IPS DF 6.9 (cell line): ENCODE measurements around the gene PRDX5.

Experiments
- DNase-seq: peaks from one replicate; pipeline ENCODE4 v3.0.0-alpha.2; 2013; ENCODE audit warnings: low read depth, low spot score
- H3K27ac ChIP-seq: one replicate; pipeline ENCODE4 v1.5.1; 2013; ENCODE audit warnings: low read length, control low read depth
- H3K27me3 ChIP-seq: 2 replicates; pipeline ENCODE4 v1.6.1; 2013; ENCODE audit warnings: mild to moderate bottlenecking, low read length; ENCODE audit not compliant: control insufficient read depth, insufficient read depth
- H3K36me3 ChIP-seq: 2 replicates; pipeline ENCODE4 v1.6.1; 2013; ENCODE audit warnings: low read length; ENCODE audit not compliant: control insufficient read depth, insufficient read depth
- H3K4me1 ChIP-seq: 2 replicates; pipeline ENCODE4 v1.6.1; 2013; ENCODE audit warnings: low read length; ENCODE audit not compliant: control insufficient read depth, insufficient read depth
- H3K4me3 ChIP-seq: 2 replicates; pipeline ENCODE4 v1.5.1; 2013; ENCODE audit warnings: mild to moderate bottlenecking, low read length
- H3K9me3 ChIP-seq: 2 replicates; pipeline ENCODE4 v1.6.1; 2013; ENCODE audit warnings: low read length, inconsistent platforms; ENCODE audit not compliant: control insufficient read depth, insufficient read depth
- WGBS: extraction: QIAGEN DNeasy Blood & Tissue Kit; methylation state at CpG from one replicate; pipeline ENCODE4 v1.1.7; 2013; ENCODE audit warnings: mixed read lengths, missing lambda C conversion rate; ENCODE audit not compliant: insufficient read length, insufficient coverage; 5-methylcytosine and 5-hydroxymethylcytosine counted together

Gene PRDX5

DNA sequence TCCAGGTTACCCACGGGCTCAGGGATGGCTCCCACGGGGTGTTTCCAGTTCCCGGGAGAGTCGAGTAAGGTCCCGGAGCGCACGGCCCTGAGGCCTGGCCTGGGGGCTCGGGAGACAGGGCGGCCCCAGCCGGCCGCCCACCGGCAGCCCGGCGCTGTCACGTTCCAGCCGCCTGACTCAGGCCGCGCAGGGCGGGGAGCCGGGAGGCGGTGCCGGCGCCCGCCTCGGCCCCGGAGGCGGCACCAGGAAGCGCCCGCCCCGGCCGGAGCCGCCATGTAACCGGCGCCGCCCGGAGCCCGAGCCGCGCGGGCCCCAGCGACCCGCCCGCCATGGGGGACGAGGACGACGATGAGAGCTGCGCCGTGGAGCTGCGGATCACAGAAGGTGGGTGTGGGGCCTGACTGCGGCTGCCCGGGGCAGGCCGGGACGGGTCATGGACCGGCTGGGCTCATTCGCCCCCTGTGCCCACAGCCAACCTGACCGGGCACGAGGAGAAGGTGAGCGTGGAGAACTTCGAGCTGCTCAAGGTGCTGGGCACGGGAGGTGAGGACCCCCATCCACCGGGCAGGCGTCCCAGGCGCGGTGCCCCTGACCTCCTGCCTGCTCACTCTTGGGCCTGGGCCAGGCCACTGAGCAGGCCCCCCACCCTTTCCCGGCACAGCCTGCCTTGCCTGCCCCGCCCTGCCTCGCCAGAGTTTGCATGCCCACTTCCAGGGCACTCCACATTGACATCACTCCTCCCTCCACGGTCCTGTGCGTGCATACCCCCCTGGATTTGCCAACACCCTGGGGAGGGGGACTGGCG lies 41.2 kb downstream of the PRDX5 start, which contains the start of gene RPS6KA4:
Gene RPS6KA4, plus strand, starts transcription at position 256 of the 805 bp plus-strand sequence. Its CDS starts 74 bp downstream, at position 330.
- H3K9me3 ChIP-seq = no peaks in the 10 kb centered on the region
- no peaks in the 10 kb centered on the region for H3K27me3 ChIP-seq
- peak within 1 kb of the TSS; percentile 81 for H3K4me3 ChIP-seq
- peaks cover 3% of the 10 kb centered on the region for H3K36me3 ChIP-seq
- DNase-seq = no peak
- H3K4me1 ChIP-seq = peaks cover 13% of the 10 kb centered on the region
- H3K27ac ChIP-seq = no peak within 1 kb of the TSS
- no CpG with 5 or more reads among the region's 70 CpGs for WGBS

DNA sequence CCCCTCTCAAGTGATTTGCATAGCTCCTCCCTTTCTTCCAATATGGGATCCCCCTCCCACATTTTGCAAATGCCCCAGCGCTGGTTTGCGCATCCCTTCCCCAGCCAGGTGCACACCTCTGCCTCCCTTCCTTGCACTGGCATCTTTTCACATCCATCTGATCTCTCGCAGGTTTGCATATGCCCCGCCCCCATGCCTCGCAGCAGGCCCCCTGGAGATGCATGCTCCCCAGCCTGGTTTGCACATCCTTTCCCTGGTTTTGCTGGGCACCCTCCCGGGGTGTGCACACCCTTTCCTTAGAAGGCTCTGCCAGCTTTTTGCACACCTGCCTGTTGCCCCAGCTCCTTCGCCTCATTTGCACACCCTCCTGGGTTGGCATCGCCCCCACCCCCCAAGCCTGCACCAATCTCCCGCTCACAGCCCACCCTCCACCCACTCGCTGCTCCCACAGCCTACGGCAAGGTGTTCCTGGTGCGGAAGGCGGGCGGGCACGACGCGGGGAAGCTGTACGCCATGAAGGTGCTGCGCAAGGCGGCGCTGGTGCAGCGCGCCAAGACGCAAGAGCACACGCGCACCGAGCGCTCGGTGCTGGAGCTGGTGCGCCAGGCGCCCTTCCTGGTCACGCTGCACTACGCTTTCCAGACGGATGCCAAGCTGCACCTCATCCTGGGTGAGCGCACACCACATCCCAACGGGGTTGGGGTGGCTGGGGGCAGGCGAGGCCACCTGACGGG lies 42.0 kb downstream of the PRDX5 start:
- H3K36me3 ChIP-seq = peaks cover 3% of the 10 kb centered on the region
- no peak for DNase-seq
- no CpG with 5 or more reads among the region's 38 CpGs for WGBS

DNA sequence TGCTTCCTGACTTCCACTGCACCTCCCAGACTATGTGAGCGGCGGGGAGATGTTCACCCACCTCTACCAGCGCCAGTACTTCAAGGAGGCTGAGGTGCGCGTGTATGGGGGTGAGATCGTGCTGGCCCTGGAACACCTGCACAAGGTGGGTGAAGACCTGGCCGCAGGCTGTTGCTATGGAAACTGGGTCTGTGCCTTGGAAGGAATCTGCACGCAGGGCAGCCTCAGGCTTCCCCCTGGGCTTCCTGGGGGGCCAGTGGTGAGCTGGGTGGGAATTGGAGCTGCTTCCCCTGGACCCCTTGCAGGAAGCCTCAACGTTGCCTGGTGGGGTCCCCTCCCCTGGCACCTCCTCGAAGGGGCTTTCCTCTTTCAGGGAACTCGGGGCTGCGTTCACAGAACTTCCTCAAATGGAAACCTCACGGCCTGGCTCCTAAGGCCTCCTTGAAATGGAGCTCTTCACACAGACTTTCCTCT lies 42.6 kb downstream of the PRDX5 start:
- Histone ChIP-seq H3K9me3 (no peaks in the 10 kb centered on the region), H3K4me1 (peaks cover 8% of the 10 kb centered on the region), H3K4me3 (no peak overlapping the region), H3K27ac (no peak overlapping the region), H3K36me3 (peaks cover 7% of the 10 kb centered on the region), H3K27me3 (no peaks in the 10 kb centered on the region)
- no peak for DNase-seq
- no CpG with 5 or more reads among the region's 13 CpGs for WGBS

More for the DNA sequence above, 42.0 kb downstream of the PRDX5 start:
- peak overlapping the region; percentile 81; the same call in 1 of the 2 replicates for H3K4me3 ChIP-seq
- no peaks in the 10 kb centered on the region for H3K9me3 ChIP-seq
- H3K27me3 ChIP-seq = no peaks in the 10 kb centered on the region
- no peak overlapping the region for H3K27ac ChIP-seq
- peaks cover 10% of the 10 kb centered on the region for H3K4me1 ChIP-seq

- peaks cover 8% of the 10 kb centered on the region for H3K4me1 ChIP-seq
- no CpG with 5 or more reads among the region's 18 CpGs for WGBS
- no peak overlapping the region for H3K4me3 ChIP-seq
- H3K36me3 ChIP-seq = peaks cover 7% of the 10 kb centered on the region
- no peaks in the 10 kb centered on the region for H3K27me3 ChIP-seq
- DNase-seq = no peak
- H3K27ac ChIP-seq = no peak overlapping the region
- H3K9me3 ChIP-seq = no peaks in the 10 kb centered on the region
These were observed 43.7 kb downstream of the PRDX5 start for GRCh38 chr11:64361659-64362058.

DNA sequence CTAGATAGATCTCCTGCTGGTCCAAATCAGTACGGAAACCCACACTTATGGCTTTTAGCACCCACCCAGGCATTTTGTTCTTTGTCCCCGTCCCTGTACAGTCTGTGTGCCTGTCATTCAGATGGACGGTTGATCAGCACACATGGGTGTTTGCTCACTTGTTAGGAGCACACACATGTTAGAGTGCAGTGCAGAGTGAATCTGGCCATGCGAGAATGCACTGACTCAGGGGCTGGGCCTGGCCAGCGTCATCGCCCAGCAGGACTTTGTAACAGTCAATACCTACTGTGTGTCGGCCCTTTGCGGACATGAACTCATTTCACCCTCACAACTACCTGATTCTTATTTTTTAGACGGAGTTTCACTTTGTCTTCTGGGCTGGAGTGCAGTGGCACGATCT lies 44.4 kb downstream of the PRDX5 start:
- no peaks in the 10 kb centered on the region for H3K9me3 ChIP-seq
- H3K36me3 ChIP-seq = peaks cover 7% of the 10 kb centered on the region
- no CpG with 5 or more reads among the region's 10 CpGs for WGBS
- no peak overlapping the region for H3K4me3 ChIP-seq
- H3K4me1 ChIP-seq = peaks cover 8% of the 10 kb centered on the region
- no peak for DNase-seq
- H3K27me3 ChIP-seq = no peaks in the 10 kb centered on the region
- H3K27ac ChIP-seq = no peak overlapping the region

DNA sequence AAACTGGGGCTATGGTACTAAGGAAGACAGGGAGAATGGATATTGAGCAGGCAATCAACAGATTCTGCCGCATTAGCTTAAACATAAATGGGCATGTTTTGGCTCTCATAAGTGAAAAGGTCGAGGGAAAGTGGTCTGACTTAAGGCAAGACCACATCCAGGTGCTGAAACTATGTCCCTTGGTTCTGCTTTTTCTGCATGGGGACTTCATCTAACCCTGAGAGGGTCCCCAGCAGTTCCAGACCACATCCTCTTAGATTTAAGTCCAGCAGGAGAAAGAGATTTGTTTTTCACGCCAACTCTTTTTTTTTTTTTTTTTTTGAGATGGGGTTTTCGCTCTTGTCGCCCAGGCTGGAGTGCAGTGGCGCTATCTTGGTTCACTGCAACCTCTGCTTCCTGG lies 46.5 kb downstream of the PRDX5 start:
- H3K27ac ChIP-seq = no peak overlapping the region
- no peaks in the 10 kb centered on the region for H3K9me3 ChIP-seq
- peaks cover 7% of the 10 kb centered on the region for H3K4me1 ChIP-seq
- H3K27me3 ChIP-seq = no peaks in the 10 kb centered on the region
- WGBS = no CpG with 5 or more reads among the region's 6 CpGs
- no peak overlapping the region for H3K4me3 ChIP-seq
- peaks cover 7% of the 10 kb centered on the region for H3K36me3 ChIP-seq
- no peak for DNase-seq

- Histone ChIP-seq H3K4me3 (no peak overlapping the region), H3K27me3 (no peaks in the 10 kb centered on the region), H3K9me3 (no peaks in the 10 kb centered on the region), H3K4me1 (peaks cover 4% of the 10 kb centered on the region), H3K27ac (no peak overlapping the region), H3K36me3 (peaks cover 7% of the 10 kb centered on the region)
- no peak for DNase-seq
- no CpG with 5 or more reads among the region's 4 CpGs for WGBS
These were observed 47.0 kb downstream of the PRDX5 start for GRCh38 chr11:64364911-64365310.

DNA sequence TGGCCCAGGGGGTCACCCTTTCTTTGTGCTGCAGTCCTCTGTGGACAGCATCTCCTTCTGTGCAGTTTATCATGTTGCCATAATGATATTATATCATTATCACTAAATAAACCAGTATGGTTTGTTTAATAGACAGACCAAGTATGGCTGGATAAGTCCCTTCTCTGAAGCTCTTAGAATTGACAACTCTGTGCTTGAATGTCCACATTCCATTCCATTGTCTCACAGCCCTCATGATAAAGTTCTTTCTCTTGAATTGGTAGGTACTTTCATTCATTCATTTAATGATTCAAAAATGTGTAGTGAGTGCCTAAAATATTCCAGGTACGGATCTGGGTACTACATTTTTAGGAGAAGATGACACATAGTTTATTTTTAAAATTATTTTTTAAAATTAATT lies 48.8 kb downstream of the PRDX5 start:
- Histone ChIP-seq H3K27me3 (no peaks in the 10 kb centered on the region), H3K36me3 (peaks cover 7% of the 10 kb centered on the region), H3K4me1 (no peaks in the 10 kb centered on the region), H3K27ac (no peak overlapping the region), H3K9me3 (no peaks in the 10 kb centered on the region), H3K4me3 (no peak overlapping the region)
- no CpG with 5 or more reads among the region's 1 CpG for WGBS
- DNase-seq = no peak

- no peaks in the 10 kb centered on the region for H3K4me1 ChIP-seq
- H3K4me3 ChIP-seq = no peak overlapping the region
- no peaks in the 10 kb centered on the region for H3K27me3 ChIP-seq
- H3K27ac ChIP-seq = no peak overlapping the region
- no CpG with 5 or more reads among the region's 46 CpGs for WGBS
- peaks cover 4% of the 10 kb centered on the region for H3K36me3 ChIP-seq
- no peaks in the 10 kb centered on the region for H3K9me3 ChIP-seq
- DNase-seq = no peak
These were observed 50.2 kb downstream of the PRDX5 start for GRCh38 chr11:64367931-64368672.

DNA sequence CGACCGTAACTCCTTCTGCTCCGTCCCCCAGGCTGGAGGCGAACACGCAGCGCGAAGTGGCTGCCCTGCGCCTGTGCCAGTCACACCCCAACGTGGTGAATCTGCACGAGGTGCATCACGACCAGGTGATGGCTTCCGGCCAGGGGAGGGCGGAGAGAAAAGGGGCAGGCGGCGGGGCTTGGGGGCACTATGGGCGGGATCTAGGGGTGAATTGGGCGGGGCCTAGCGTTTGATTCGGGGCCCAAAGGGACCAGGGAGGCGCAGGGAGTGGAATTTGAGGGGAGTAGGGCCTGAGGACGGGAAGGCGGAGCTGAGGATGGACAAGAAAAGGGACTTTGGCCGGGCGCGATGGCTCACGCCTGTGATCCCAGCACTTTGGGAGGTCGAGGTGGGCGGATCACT lies 50.8 kb downstream of the PRDX5 start:
- 0 out of 2 replicates have a peak, but pooled peaks cover 2% of the 10 kb centered on the region for H3K4me1 ChIP-seq
- H3K27ac ChIP-seq = no peak overlapping the region
- H3K36me3 ChIP-seq = peaks cover 4% of the 10 kb centered on the region
- no peaks in the 10 kb centered on the region for H3K9me3 ChIP-seq
- no CpG with 5 or more reads among the region's 28 CpGs for WGBS
- no peak for DNase-seq
- H3K4me3 ChIP-seq = no peak overlapping the region
- no peaks in the 10 kb centered on the region for H3K27me3 ChIP-seq
